ENCODE measurements around the gene FAR2.
"Not testable (repeated sequence)": the region's sequence is repeated elsewhere in the genome, so short reads cannot be mapped to it uniquely, and the experiment has no call there.

The FAR2 gene

DNA sequence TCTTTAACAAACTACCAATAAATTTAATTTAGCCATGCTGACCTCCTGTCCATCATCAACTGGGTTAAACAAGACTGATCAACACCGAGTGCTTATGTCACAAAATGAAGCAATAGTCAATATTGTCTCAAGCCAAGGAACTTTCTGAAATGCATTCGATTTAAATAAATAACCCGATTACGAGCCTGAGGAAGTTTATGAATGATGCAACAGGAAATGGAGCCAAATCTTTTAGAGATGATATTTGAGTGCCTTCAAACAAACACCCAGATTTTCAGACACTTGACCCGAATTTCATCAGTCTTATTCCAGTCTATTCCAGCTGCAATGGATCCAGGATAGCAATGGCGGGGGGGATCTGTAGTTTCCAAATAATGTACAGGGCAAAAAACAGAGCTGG lies 27.9 kb downstream of the FAR2 start:
- H3F3A ChIP-seq (ENCODE audit: insufficient read depth): no peaks in the 10 kb centered on the region
- H3K4me3 ChIP-seq (ENCODE audit: insufficient read depth, low read length, poor library complexity, severe bottlenecking): no peak overlapping the region
- no peaks in the 10 kb centered on the region for H3K27me3 ChIP-seq (ENCODE audit: low read length)
- H3K9me2 ChIP-seq (replicated peaks; ENCODE audit: insufficient read depth, low read length): no peaks in the 10 kb centered on the region
- no peak overlapping the region for H3K9ac ChIP-seq (ENCODE audit: low read length)
- H3K27ac ChIP-seq (ENCODE audit: low read depth, low read length): no peak overlapping the region
- H3K4me2 ChIP-seq (ENCODE audit: low read depth, low read length, poor library complexity, severe bottlenecking): no peak overlapping the region
- H3K79me2 ChIP-seq (ENCODE audit: insufficient read depth, low read length): no peaks in the 10 kb centered on the region
- H3K9me3 ChIP-seq (ENCODE audit: insufficient read depth, low read length): no peaks in the 10 kb centered on the region
- no peaks in the 10 kb centered on the region for H4K20me1 ChIP-seq (ENCODE audit: low read depth, low read length)
- no peak overlapping the region for H2AFZ ChIP-seq (ENCODE audit: low read depth, low read length, severe bottlenecking)
- TF ChIP-seq, protein P1, sequence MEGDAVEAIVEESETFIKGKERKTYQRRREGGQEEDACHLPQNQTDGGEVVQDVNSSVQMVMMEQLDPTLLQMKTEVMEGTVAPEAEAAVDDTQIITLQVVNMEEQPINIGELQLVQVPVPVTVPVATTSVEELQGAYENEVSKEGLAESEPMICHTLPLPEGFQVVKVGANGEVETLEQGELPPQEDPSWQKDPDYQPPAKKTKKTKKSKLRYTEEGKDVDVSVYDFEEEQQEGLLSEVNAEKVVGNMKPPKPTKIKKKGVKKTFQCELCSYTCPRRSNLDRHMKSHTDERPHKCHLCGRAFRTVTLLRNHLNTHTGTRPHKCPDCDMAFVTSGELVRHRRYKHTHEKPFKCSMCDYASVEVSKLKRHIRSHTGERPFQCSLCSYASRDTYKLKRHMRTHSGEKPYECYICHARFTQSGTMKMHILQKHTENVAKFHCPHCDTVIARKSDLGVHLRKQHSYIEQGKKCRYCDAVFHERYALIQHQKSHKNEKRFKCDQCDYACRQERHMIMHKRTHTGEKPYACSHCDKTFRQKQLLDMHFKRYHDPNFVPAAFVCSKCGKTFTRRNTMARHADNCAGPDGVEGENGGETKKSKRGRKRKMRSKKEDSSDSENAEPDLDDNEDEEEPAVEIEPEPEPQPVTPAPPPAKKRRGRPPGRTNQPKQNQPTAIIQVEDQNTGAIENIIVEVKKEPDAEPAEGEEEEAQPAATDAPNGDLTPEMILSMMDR (IDR thresholded peaks at IDR 0.05; ENCODE audit: insufficient read depth, low read length, poor library complexity, severe bottlenecking): no peak
- no peak for TF ChIP-seq EZH2phosphoT487 (conservative IDR thresholded peaks at IDR 0.05; ENCODE audit: low read length)
- no peaks in the 10 kb centered on the region for H3K36me3 ChIP-seq (ENCODE audit: low read length)

GRCh38 chr12:29182247-29182646 lies 33.2 kb downstream of the FAR2 start:
- H3K79me2 ChIP-seq (ENCODE audit: insufficient read depth, low read length); H3K9me2 ChIP-seq (replicated peaks; ENCODE audit: insufficient read depth, low read length); H3F3A ChIP-seq (ENCODE audit: insufficient read depth); H3K27ac ChIP-seq (ENCODE audit: low read depth, low read length); H3K9me3 ChIP-seq (ENCODE audit: insufficient read depth, low read length); H3K36me3 ChIP-seq (ENCODE audit: low read length); H4K20me1 ChIP-seq (ENCODE audit: low read depth, low read length); H3K4me3 ChIP-seq (ENCODE audit: insufficient read depth, low read length, poor library complexity, severe bottlenecking); H3K9ac ChIP-seq (ENCODE audit: low read length); H3K4me2 ChIP-seq (ENCODE audit: low read depth, low read length, poor library complexity, severe bottlenecking); H2AFZ ChIP-seq (ENCODE audit: low read depth, low read length, severe bottlenecking); H3K27me3 ChIP-seq (ENCODE audit: low read length): not testable (repeated sequence)

DNA sequence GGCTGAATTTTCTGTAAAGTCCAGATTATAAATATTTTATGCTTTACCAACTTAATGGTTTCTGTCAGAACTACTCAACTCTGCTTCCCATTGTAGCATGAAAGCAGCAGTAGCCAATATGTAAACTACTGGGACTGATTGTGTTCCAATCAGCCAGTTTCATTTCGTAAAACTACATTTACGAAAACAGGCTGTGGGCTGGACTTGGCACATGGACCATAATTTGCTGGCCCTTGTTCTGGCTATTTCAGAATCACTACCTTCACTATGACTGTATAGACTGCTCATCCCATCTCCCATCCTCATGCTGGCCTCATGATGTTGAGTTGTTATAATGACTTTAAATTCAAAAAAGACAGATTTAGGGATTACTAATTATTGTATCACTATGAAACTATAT lies 38.7 kb downstream of the FAR2 start:
- no peak for TF ChIP-seq EZH2phosphoT487 (conservative IDR thresholded peaks at IDR 0.05; ENCODE audit: low read length)
- TF ChIP-seq, protein P1 (IDR thresholded peaks at IDR 0.05; ENCODE audit: insufficient read depth, low read length, poor library complexity, severe bottlenecking): no peak
- no peak overlapping the region for H3K4me2 ChIP-seq (ENCODE audit: low read depth, low read length, poor library complexity, severe bottlenecking)
- no peak overlapping the region for H3K27ac ChIP-seq (ENCODE audit: low read depth, low read length)
- H3K36me3 ChIP-seq (ENCODE audit: low read length): no peaks in the 10 kb centered on the region
- H3K9ac ChIP-seq (ENCODE audit: low read length): no peak overlapping the region
- no peaks in the 10 kb centered on the region for H4K20me1 ChIP-seq (ENCODE audit: low read depth, low read length)
- H2AFZ ChIP-seq (ENCODE audit: low read depth, low read length, severe bottlenecking): no peak overlapping the region
- H3K79me2 ChIP-seq (ENCODE audit: insufficient read depth, low read length): no peaks in the 10 kb centered on the region
- H3K9me3 ChIP-seq (ENCODE audit: insufficient read depth, low read length): no peaks in the 10 kb centered on the region
- H3K4me3 ChIP-seq (ENCODE audit: insufficient read depth, low read length, poor library complexity, severe bottlenecking): no peak overlapping the region
- no peaks in the 10 kb centered on the region for H3F3A ChIP-seq (ENCODE audit: insufficient read depth)
- no peaks in the 10 kb centered on the region for H3K27me3 ChIP-seq (ENCODE audit: low read length)
- H3K9me2 ChIP-seq (replicated peaks; ENCODE audit: insufficient read depth, low read length): no peaks in the 10 kb centered on the region

- Histone ChIP-seq H3F3A (ENCODE audit: insufficient read depth) (no peaks in the 10 kb centered on the region), H3K79me2 (ENCODE audit: insufficient read depth, low read length) (no peaks in the 10 kb centered on the region), H3K9ac (ENCODE audit: low read length) (no peak overlapping the region), H3K9me3 (ENCODE audit: insufficient read depth, low read length) (no peaks in the 10 kb centered on the region), H4K20me1 (ENCODE audit: low read depth, low read length) (no peaks in the 10 kb centered on the region), H3K4me3 (ENCODE audit: insufficient read depth, low read length, poor library complexity, severe bottlenecking) (no peak overlapping the region), H3K27me3 (ENCODE audit: low read length) (no peaks in the 10 kb centered on the region), H3K36me3 (ENCODE audit: low read length) (no peaks in the 10 kb centered on the region), H3K9me2 (replicated peaks; ENCODE audit: insufficient read depth, low read length) (no peaks in the 10 kb centered on the region), H2AFZ (ENCODE audit: low read depth, low read length, severe bottlenecking) (no peak overlapping the region), H3K27ac (ENCODE audit: low read depth, low read length) (no peak overlapping the region), H3K4me2 (ENCODE audit: low read depth, low read length, poor library complexity, severe bottlenecking) (no peak overlapping the region)
- TF ChIP-seq EZH2phosphoT487 (conservative IDR thresholded peaks at IDR 0.05; ENCODE audit: low read length): no peak
- TF ChIP-seq, protein P1 (IDR thresholded peaks at IDR 0.05; ENCODE audit: insufficient read depth, low read length, poor library complexity, severe bottlenecking): no peak
Observed at GRCh38 chr12:29191267-29191850, 42.3 kb downstream of the FAR2 start.

Measured in SU-DHL-6 (cell line).